C4-2B (cell line): ENCODE data around the gene ZFP64.

Experiments
- CTCF ChIP-seq: fragments of 450-650 bp; conservative IDR thresholded peaks from 2 replicates; pipeline ENCODE4 v1.5.1; 2017; ENCODE audit warnings: mild to moderate bottlenecking
- ZFX ChIP-seq: fragments of 450-650 bp; IDR thresholded peaks from 2 replicates; pipeline ENCODE4 v1.6.1; 2017

GRCh38 chr20:52152416-52152815 is 39.2 kb downstream of the ZFP64 start:
- TF ChIP-seq CTCF (no peak), ZFX (no peak)
